Gastrocnemius medialis (tissue), 4 donors: ENCODE measurements around the gene CAB39. TPM values are rescaled to one million over a fixed set of nuclear protein-coding genes. Genes with fewer than 3 reads are reported as not detected.

Experiments
- ATAC-seq, 2 donors: fragments of 150-250 bp; one replicate each; pipeline ENCODE4 v1.9.1; 2016
- DNase-seq, 2 donors: peaks; one replicate each; pipeline ENCODE4 v3.0.0-alpha.2; 2019
- H3K27ac ChIP-seq, 4 donors: fragments of 200-600 bp; sonication (generic); 1 replicate in 1 of 4; 2 replicates in 3 of 4; pipeline ENCODE4 v1.5.1; 2016 to 2018; ENCODE audit warnings: mild to moderate bottlenecking in 2 of 4, moderate library complexity in 1 of 4
- H3K27me3 ChIP-seq, 3 donors: fragments of 200-600 bp; sonication (generic) in 2 of 3; 1 replicate in 1 of 3; 2 replicates in 2 of 3; pipeline versions ENCODE4 v1.5.1 to v1.6.0; 2016 to 2019; ENCODE audit warnings: mild to moderate bottlenecking in 1 of 3, moderate library complexity in 1 of 3
- H3K36me3 ChIP-seq, 2 donors: fragments of 200-600 bp; sonication (generic) in 1 of 2; one replicate each; pipeline ENCODE4 v1.5.1; 2017 to 2018
- H3K4me1 ChIP-seq, 2 donors: fragments of 200-600 bp; sonication (generic) in 1 of 2; one replicate each; pipeline ENCODE4 v1.5.1; 2016 to 2017; ENCODE audit warnings: mild to moderate bottlenecking in 2 of 2
- H3K4me3 ChIP-seq, 4 donors: fragments of 200-600 bp; sonication (generic) in 3 of 4; 1 replicate in 1 of 4; 2 replicates in 3 of 4; pipeline ENCODE4 v1.5.1; 2016 to 2019; ENCODE audit warnings: mild to moderate bottlenecking in 2 of 4
- H3K9me3 ChIP-seq, 3 donors: fragments of 200-600 bp; sonication (generic) in 2 of 3; 1 replicate in 1 of 3; 2 replicates in 2 of 3; pipeline ENCODE4 v1.5.1; 2016 to 2019
- CTCF ChIP-seq, 5 experiments: fragments of 450-650 bp in 3 of 5; fragments of 200-600 bp in 2 of 5; sonication (generic) in 2 of 5; IDR thresholded peaks in 4 of 5; conservative IDR thresholded peaks in 1 of 5; 1 replicate in 4 of 5; 2 replicates in 1 of 5; pipeline ENCODE4 v1.5.1; 2016 to 2019; ENCODE audit warnings: antibody characterized with exemption in 5 of 5, mild to moderate bottlenecking in 3 of 5, moderate library complexity in 3 of 5
- POLR2A ChIP-seq, 2 donors: fragments of 450-650 bp; IDR thresholded peaks; one replicate each; pipeline ENCODE4 v1.6.1; 2017; ENCODE audit warnings: antibody characterized with exemption in 2 of 2, mild to moderate bottlenecking in 2 of 2, moderate library complexity in 2 of 2
- in situ Hi-C, 4 donors: fragments of 200-750 bp; cut with MboI; loops; one replicate each; pipeline versions ENCODE4 v1.15.0 to v1.8.0; 2017; ENCODE audit warnings: low sequenced_read_pairs in 4 of 4
- intact Hi-C: fragments of 100-400 bp; cut with DNase I; formaldehyde crosslinking; loops from one replicate; pipeline ENCODE4 v1.15.1; 2023; ENCODE audit warnings: low total_unique reads
- total RNA-seq, 4 donors: library from RNA; depleted of rRNA; stranded (reverse); fragments of >200 nt; gene quantifications; one replicate each; pipeline versions ENCODE4 v1.1.0 to v1.2.3, GENCODE V29; 2016

Gene CAB39
- total RNA-seq, 4 donors from 2014 or later, result 93.9 to 211 (median 133) TPM

GRCh38 chr2:230674966-230675672, 37.5 kb upstream of the CAB39 start:
- Histone ChIP-seq H3K36me3 (no peaks in the 10 kb centered on the region), H3K4me1 (peaks cover 19 to 29% of the 10 kb centered on the region in 2 donors), H3K9me3 (no peaks in the 10 kb centered on the region), H3K27me3 (no peaks in the 10 kb centered on the region), H3K27ac (no peak overlapping the region), H3K4me3 (no peak overlapping the region)
- DNase-seq (no peak), ATAC-seq (no peak)
- in situ Hi-C loops (no loop called here), intact Hi-C loops (no loop called here)
- TF ChIP-seq CTCF (IDR thresholded peaks at IDR 0.05 in 4 of 5, conservative IDR thresholded peaks at IDR 0.05 in 1 of 5), result no peak
- no peak for TF ChIP-seq POLR2A (IDR thresholded peaks at IDR 0.05)

- intact Hi-C loops, result no loop called here
- ATAC-seq (no peak), DNase-seq (no peak)
- no peak overlapping the region for H3K4me3 ChIP-seq
- no peaks in the 10 kb centered on the region for H3K9me3 ChIP-seq
- peaks cover 13 to 15% of the 10 kb centered on the region in 2 donors for H3K4me1 ChIP-seq
- H3K27me3 ChIP-seq, result no peaks in the 10 kb centered on the region
- no peak overlapping the region for H3K27ac ChIP-seq
- H3K36me3 ChIP-seq, result no peaks in the 10 kb centered on the region
- TF ChIP-seq CTCF (IDR thresholded peaks at IDR 0.05 in 4 of 5, conservative IDR thresholded peaks at IDR 0.05 in 1 of 5) (no peak), POLR2A (IDR thresholded peaks at IDR 0.05) (no peak)
- in situ Hi-C loops, result no loop called here
Observed at GRCh38 chr2:230676546-230676945, 36.1 kb upstream of the CAB39 start.

GRCh38 chr2:230677201-230677946, 35.3 kb upstream of the CAB39 start:
- intact Hi-C loops (no loop called here), in situ Hi-C loops (no loop called here)
- no peak overlapping the region for H3K4me3 ChIP-seq
- H3K9me3 ChIP-seq, result no peaks in the 10 kb centered on the region
- H3K27me3 ChIP-seq, result no peaks in the 10 kb centered on the region
- ATAC-seq, result no peak
- H3K4me1 ChIP-seq, result peaks cover 8 to 13% of the 10 kb centered on the region in 2 donors
- H3K27ac ChIP-seq, result no peak overlapping the region
- no peak for TF ChIP-seq CTCF (IDR thresholded peaks at IDR 0.05 in 4 of 5, conservative IDR thresholded peaks at IDR 0.05 in 1 of 5)
- no peaks in the 10 kb centered on the region for H3K36me3 ChIP-seq
- DNase-seq, result no peak

GRCh38 chr2:230678018-230678417, 34.6 kb upstream of the CAB39 start:
- no peak overlapping the region for H3K27ac ChIP-seq
- ATAC-seq (no peak), DNase-seq (no peak)
- no peaks in the 10 kb centered on the region for H3K36me3 ChIP-seq
- peaks cover 2 to 6% of the 10 kb centered on the region in 2 donors for H3K4me1 ChIP-seq
- H3K4me3 ChIP-seq, result no peak overlapping the region
- in situ Hi-C loops (no loop called here), intact Hi-C loops (no loop called here)
- H3K9me3 ChIP-seq, result no peaks in the 10 kb centered on the region
- no peaks in the 10 kb centered on the region for H3K27me3 ChIP-seq
- TF ChIP-seq CTCF (IDR thresholded peaks at IDR 0.05 in 4 of 5, conservative IDR thresholded peaks at IDR 0.05 in 1 of 5), result no peak
- no peak for TF ChIP-seq POLR2A (IDR thresholded peaks at IDR 0.05)
